Upper lobe of left lung (tissue), 6 donors: ENCODE data around the gene SMOC2. TPM values are rescaled to one million over a fixed set of nuclear protein-coding genes. Genes with fewer than 3 reads are reported as not detected.

ENCODE experiments used
- ATAC-seq, 2 donors: fragments of 200-7000 bp; cut with Tn5 transposase; one replicate each; pipeline ENCODE4 v1.9.1; 2022; ENCODE audit warnings: mild to moderate bottlenecking in 2 of 2, moderate library complexity in 2 of 2; ENCODE audit not compliant: low FRiP score in 2 of 2
- DNase-seq, 2 donors: peaks; one replicate each; pipeline ENCODE4 v3.0.0-alpha.2; 2019 to 2020
- H3K27ac ChIP-seq, 4 donors: fragments of 200-600 bp; sonication (generic); one replicate each; pipeline ENCODE4 v1.5.1; 2016 to 2019
- H3K27me3 ChIP-seq, 4 donors: fragments of 200-600 bp; sonication (generic); one replicate each; pipeline ENCODE4 v1.5.1; 2017 to 2019
- H3K36me3 ChIP-seq, 4 donors: fragments of 200-600 bp; sonication (generic); one replicate each; pipeline ENCODE4 v1.5.1; 2016 to 2019
- H3K4me1 ChIP-seq, 4 donors: fragments of 200-600 bp; sonication (generic); one replicate each; pipeline ENCODE4 v1.5.1; 2018 to 2019
- H3K4me3 ChIP-seq, 4 donors: fragments of 200-600 bp; sonication (generic); one replicate each; pipeline ENCODE4 v1.5.1; 2017 to 2019; ENCODE audit warnings: mild to moderate bottlenecking in 2 of 4, moderate library complexity in 1 of 4
- H3K9me3 ChIP-seq, 4 donors: fragments of 200-600 bp; sonication (generic); one replicate each; pipeline ENCODE4 v1.5.1; 2018 to 2019
- EP300 ChIP-seq, 4 donors: sonication (generic); formaldehyde crosslinking; IDR thresholded peaks; one replicate each; pipeline ENCODE4 v1.5.1; 2017; ENCODE audit warnings: antibody characterized with exemption in 4 of 4, control low read depth in 2 of 4
- POLR2A ChIP-seq, 4 donors: fragments of 450-650 bp; IDR thresholded peaks; one replicate each; pipeline ENCODE4 v1.5.1; 2016 to 2017; ENCODE audit warnings: antibody characterized with exemption in 4 of 4, mild to moderate bottlenecking in 2 of 4
- POLR2AphosphoS5 ChIP-seq, 2 donors: sonication (generic); formaldehyde crosslinking; IDR thresholded peaks; one replicate each; pipeline ENCODE4 v1.5.1; 2017; ENCODE audit warnings: antibody characterized with exemption in 2 of 2
- WGBS, 2 donors: methylation state at CpG; one replicate each; pipeline ENCODE4 v1.1.5; 2017 to 2018; 5-methylcytosine and 5-hydroxymethylcytosine counted together
- total RNA-seq, 6 donors: library from RNA; depleted of rRNA in 4 of 6; stranded (reverse); fragments of >200 nt in 4 of 6; gene quantifications; one replicate each; pipeline versions ENCODE4 v1.1.0 to v1.2.1, GENCODE V29; 2016 to 2021
- TF ChIP-seq, protein P1 (sequence below), 6 experiments: fragments of 450-650 bp in 4 of 6; fragments of 200-600 bp in 2 of 6; sonication (generic) in 2 of 6; IDR thresholded peaks; one replicate each; pipeline ENCODE4 v1.5.1; 2016 to 2019; ENCODE audit warnings: antibody characterized with exemption in 6 of 6
- donor health status: DM: no; HTN: no; CAD: no; lungs with moderate emphysema.
- donor health status: DM: no; HTN: yes; CAD: no; lungs with severe emphysema.

Gene SMOC2
- total RNA-seq, 6 donors from 2014 or later = 1.0 to 18.9 (median 5.0) TPM

- Histone ChIP-seq H3K36me3 (no peaks in the 10 kb centered on the region), H3K27me3 (no peaks in the 10 kb centered on the region), H3K4me1 (peaks cover 0 to 5% (median 0%) of the 10 kb centered on the region in 4 donors), H3K4me3 (no peak overlapping the region), H3K27ac (no peak overlapping the region), H3K9me3 (no peaks in the 10 kb centered on the region)
- ATAC-seq (no peak), DNase-seq (no peak)
- WGBS, 2 donors = 87 to 90% methylated on average over 13 to 15 of the region's 15 CpGs
- no peak for TF ChIP-seq EP300 (IDR thresholded peaks at IDR 0.05)
Measured at GRCh38 chr6:168575346-168576098, 134.5 kb downstream of the SMOC2 start.

GRCh38 chr6:168576388-168576787, 135.4 kb downstream of the SMOC2 start:
- Histone ChIP-seq H3K4me3 (no peak overlapping the region), H3K4me1 (peaks cover 0 to 5% (median 0%) of the 10 kb centered on the region in 4 donors), H3K9me3 (no peaks in the 10 kb centered on the region), H3K36me3 (no peaks in the 10 kb centered on the region), H3K27me3 (no peaks in the 10 kb centered on the region), H3K27ac (no peak overlapping the region)
- TF ChIP-seq, protein P1, sequence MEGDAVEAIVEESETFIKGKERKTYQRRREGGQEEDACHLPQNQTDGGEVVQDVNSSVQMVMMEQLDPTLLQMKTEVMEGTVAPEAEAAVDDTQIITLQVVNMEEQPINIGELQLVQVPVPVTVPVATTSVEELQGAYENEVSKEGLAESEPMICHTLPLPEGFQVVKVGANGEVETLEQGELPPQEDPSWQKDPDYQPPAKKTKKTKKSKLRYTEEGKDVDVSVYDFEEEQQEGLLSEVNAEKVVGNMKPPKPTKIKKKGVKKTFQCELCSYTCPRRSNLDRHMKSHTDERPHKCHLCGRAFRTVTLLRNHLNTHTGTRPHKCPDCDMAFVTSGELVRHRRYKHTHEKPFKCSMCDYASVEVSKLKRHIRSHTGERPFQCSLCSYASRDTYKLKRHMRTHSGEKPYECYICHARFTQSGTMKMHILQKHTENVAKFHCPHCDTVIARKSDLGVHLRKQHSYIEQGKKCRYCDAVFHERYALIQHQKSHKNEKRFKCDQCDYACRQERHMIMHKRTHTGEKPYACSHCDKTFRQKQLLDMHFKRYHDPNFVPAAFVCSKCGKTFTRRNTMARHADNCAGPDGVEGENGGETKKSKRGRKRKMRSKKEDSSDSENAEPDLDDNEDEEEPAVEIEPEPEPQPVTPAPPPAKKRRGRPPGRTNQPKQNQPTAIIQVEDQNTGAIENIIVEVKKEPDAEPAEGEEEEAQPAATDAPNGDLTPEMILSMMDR (IDR thresholded peaks at IDR 0.05) = no peak
- TF ChIP-seq POLR2AphosphoS5 (IDR thresholded peaks at IDR 0.05) (no peak), POLR2A (IDR thresholded peaks at IDR 0.05) (no peak), EP300 (IDR thresholded peaks at IDR 0.05) (no peak)
- ATAC-seq = no peak
- no peak for DNase-seq
- WGBS, 2 donors = 85 to 94% methylated on average over 9 to 14 of the region's 14 CpGs

- 87 to 96% methylated on average over 9 of the region's 9 CpGs for WGBS, 2 donors
- ATAC-seq = no peak
Measured at GRCh38 chr6:168577496-168577895, 136.5 kb downstream of the SMOC2 start.

GRCh38 chr6:168578036-168578435, 137.1 kb downstream of the SMOC2 start:
- TF ChIP-seq EP300 (IDR thresholded peaks at IDR 0.05) = no peak
- TF ChIP-seq, protein P1 (IDR thresholded peaks at IDR 0.05) = no peak
- DNase-seq (no peak), ATAC-seq (no peak)
- WGBS, 2 donors = 64 to 73% methylated on average over 7 to 8 of the region's 8 CpGs
- Histone ChIP-seq H3K4me1 (peaks cover 0 to 5% (median 0%) of the 10 kb centered on the region in 4 donors), H3K27ac (no peak overlapping the region), H3K27me3 (no peaks in the 10 kb centered on the region), H3K9me3 (no peaks in the 10 kb centered on the region), H3K4me3 (no peak overlapping the region), H3K36me3 (no peaks in the 10 kb centered on the region)

More at GRCh38 chr6:168577496-168577895, 136.5 kb downstream of the SMOC2 start:
- H3K36me3 ChIP-seq = no peaks in the 10 kb centered on the region
- peaks cover 0 to 5% (median 0%) of the 10 kb centered on the region in 4 donors for H3K4me1 ChIP-seq
- H3K9me3 ChIP-seq = no peaks in the 10 kb centered on the region
- no peak overlapping the region for H3K27ac ChIP-seq
- H3K4me3 ChIP-seq = no peak overlapping the region
- no peaks in the 10 kb centered on the region for H3K27me3 ChIP-seq
- no peak for DNase-seq
- TF ChIP-seq, protein P1 (IDR thresholded peaks at IDR 0.05) = no peak
- TF ChIP-seq POLR2A (IDR thresholded peaks at IDR 0.05) (no peak), EP300 (IDR thresholded peaks at IDR 0.05) (no peak), POLR2AphosphoS5 (IDR thresholded peaks at IDR 0.05) (no peak)

DNA sequence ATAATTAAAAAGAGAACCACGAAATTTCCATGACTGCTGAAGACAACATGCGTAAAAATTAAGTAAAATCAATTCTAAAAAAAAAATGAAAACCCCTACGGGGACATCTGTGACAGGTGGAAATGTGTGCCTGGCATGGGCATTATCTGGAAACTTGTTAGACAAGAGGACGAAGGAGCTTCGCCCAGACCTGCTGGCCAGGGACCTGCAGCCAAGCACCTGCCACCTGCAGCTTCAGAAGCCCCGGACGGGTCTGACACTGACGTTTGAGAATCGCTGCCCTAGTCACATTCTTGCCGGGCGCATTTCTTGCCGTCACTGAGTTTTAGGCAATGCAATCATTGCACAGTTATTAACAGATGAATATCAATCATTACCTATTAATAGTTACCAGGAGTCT, 140.3 kb downstream of the SMOC2 start:
- no peak for TF ChIP-seq POLR2AphosphoS5 (IDR thresholded peaks at IDR 0.05)
- TF ChIP-seq EP300 (IDR thresholded peaks at IDR 0.05) = no peak
- TF ChIP-seq POLR2A (IDR thresholded peaks at IDR 0.05) = no peak
- TF ChIP-seq, protein P1 (IDR thresholded peaks at IDR 0.05) = no peak
- WGBS, 2 donors = 84 to 88% methylated on average over 12 of the region's 12 CpGs
- Histone ChIP-seq H3K27me3 (no peaks in the 10 kb centered on the region), H3K36me3 (no peaks in the 10 kb centered on the region), H3K4me3 (no peak overlapping the region), H3K27ac (no peak overlapping the region), H3K9me3 (no peaks in the 10 kb centered on the region), H3K4me1 (peaks cover 0 to 8% (median 2%) of the 10 kb centered on the region in 4 donors)
- DNase-seq (no peak), ATAC-seq (no peak)
